Activated T-cell treated with anti-CD3 and anti-CD28 coated beads, Interleukin-2, amount 50 U/mL, for 1 hour (primary cell): ENCODE results near the gene RNF212.
A peak's percentile ranks its signal among the peaks of the same experiment; 100 is the strongest.
"Not testable (repeated sequence)": the region's sequence is repeated elsewhere in the genome, so short reads cannot be mapped to it uniquely, and the experiment has no call there.

Experiments used
- DNase-seq: peaks from one replicate; pipeline ENCODE4 v3.0.0-alpha.2; 2020

The RNF212 gene, protein sequence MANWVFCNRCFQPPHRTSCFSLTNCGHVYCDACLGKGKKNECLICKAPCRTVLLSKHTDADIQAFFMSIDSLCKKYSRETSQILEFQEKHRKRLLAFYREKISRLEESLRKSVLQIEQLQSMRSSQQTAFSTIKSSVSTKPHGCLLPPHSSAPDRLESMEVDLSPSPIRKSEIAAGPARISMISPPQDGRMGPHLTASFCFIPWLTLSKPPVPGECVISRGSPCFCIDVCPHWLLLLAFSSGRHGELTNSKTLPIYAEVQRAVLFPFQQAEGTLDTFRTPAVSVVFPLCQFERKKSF

DNA sequence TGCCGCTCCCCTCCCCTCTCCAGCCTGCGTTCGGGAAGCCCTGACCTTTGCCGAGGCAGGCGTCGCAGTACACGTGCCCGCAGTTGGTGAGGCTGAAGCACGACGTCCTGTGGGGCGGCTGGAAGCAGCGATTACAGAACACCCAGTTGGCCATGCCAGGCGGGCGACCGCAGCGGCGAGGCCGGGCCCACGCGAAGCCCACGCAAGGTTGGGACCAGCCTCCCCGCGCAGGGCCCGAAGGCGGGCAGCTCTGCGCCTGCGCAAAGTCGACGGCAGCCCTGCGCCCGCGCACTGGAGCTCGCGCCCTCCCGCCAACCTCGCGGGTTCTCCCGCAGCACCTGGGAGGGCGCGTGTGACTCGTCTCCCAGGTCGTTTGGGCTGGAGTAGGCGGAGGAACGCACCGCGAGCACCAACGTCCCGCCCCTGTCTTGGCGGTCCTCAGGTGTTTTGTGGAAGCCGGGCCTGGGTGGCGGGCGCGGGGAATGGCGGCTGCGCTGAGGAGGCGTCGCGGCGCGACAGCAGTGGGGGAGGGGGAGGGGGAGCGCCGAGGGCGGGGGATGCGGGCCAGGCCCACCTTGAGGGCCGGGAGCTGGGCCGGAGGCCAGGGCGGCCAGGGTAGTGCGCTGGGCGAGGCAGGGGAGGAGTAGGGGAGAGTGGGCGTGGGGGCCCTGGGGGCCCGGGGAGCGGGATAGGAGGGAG lies at the start of gene RNF212:
Gene RNF212, minus strand, starts transcription at position 254 of the 699 bp plus-strand sequence. Its CDS starts 100 bp downstream, at position 154.
- DNase-seq = peak; percentile 57

DNA sequence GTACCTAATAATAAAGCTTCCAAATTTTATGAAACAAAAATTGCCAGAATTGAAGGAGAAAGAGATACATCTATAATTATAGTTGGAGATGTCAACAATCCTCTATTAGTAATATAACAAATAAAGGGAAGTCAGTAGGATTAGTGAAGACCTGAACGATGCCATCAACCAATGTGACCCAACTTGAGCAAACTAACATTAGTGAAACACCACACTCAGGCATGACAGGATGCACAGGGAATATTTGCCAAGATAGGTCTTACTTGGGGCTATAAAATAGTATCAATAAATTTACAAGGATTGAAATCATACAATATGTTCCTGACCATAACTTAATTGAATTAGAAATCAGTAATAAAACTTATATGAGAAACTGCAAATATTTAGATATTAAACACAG lies 47.0 kb upstream of the RNF212 start:
- DNase-seq = no peak

DNA sequence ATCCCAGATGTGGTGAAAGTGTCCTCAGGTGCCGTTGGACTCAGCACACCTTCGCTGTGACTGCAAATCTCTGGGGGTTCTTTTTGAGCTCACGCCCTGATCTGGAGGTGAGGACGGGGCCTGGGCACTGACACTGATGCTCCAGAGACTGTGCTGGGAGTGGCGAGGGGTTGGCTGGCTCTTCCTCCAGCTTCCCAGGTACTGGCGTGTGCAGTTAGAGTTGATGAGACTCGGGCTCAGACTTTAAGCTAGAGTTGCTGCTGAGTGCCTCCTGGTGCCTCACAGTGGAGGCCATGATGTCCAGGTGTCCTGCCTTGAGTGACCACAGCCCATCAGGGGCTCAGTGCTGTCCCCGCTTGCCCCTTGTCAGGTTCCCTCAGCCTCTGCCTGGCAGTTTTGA lies 42.7 kb upstream of the RNF212 start:
- no peak for DNase-seq

DNA sequence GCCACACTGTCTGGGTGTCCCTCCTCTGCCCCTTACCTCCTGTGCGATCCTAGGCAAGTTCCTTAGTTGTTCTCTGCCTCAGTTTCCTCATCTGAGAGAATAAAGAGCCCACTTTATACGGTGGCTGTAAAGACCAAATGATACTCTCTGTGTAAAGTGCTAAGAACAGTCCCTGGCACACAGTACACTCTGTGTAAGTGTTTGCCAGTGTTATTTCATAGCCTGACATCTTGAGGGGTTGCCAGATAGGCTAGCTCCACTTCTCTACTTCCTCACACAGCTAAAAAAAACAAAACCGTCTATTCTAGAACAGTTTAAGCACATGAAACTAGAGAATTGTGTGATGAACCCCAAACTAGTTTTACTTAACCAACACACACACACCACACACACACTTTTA lies 42.0 kb upstream of the RNF212 start:
- DNase-seq = no peak

DNA sequence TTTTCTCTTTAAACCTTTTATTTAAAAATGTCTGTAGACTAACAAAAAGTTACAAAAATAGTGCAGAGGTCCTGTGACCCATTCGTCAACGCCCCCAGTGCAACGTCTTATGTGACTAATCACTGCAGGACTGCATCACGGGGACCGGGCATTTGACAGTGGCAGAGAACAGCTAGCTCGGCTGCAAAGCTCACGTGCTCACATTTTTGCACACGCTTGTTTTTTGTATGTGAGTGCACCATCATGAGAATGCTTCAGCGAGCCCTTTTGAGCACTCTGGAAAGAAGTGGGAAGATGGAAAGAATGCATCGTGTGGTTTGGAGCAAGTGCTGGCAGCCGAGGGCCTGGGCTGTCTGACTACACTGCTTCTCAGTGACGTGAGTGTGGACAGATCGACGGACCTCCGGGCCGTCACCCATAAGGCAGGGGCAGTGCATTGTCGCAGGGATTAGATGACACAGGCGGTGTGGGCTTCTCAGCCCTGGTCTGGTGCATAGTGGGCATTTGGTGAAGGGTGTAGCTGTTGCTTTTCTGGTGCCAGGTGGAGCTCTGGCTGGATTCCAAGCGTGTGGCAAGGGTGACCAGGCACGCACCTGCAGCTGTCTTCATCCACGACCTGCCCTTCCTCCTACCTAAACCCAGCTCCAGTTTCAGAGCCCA lies 41.3 kb upstream of the RNF212 start:
- DNase-seq = no peak

DNA sequence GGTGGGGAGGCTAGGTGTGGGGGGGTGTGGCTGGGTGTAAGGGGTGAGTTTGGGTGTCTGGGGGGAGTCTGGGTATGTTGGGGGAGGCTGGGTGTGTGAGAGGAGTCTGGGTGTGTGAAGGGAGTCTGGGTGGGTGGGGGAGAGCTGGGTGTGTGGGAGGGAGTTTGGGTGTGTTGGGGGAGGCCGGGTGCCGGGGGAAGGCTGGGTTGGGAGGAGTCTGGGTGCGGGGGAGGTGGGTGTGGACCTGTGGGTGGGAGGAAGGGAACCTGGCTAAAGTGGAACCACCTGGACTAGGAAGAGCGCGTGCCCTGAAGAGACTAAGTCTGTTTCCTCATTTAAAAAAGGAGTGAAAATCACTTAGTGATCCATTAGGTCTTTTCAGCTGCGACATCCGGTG lies 40.8 kb upstream of the RNF212 start:
- DNase-seq = no peak

DNA sequence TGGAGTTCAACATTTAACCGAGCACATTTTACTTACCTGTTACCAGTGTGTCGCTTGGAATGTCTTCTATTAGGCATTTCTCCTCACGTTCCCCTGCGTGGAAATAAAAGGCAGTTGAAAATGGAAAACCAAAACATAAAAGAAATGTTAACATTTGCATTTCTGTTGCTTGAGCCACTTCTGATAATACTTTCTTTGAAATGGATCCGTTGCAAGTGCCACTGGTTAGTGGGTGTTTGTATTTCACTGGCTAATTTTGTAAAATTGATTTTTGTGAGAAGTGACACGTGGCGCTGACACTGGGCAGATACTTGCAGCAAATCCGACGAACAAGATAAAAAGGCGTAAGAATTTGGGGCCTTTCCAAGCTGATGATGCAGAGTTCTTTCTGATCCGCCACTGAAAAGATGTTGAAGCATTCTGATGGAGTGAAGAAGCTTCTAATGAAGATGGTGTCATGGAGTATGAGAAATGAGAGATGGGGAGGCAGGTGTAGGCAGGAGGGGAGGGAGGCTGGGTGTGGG lies 40.3 kb upstream of the RNF212 start:
- no peak for DNase-seq

DNA sequence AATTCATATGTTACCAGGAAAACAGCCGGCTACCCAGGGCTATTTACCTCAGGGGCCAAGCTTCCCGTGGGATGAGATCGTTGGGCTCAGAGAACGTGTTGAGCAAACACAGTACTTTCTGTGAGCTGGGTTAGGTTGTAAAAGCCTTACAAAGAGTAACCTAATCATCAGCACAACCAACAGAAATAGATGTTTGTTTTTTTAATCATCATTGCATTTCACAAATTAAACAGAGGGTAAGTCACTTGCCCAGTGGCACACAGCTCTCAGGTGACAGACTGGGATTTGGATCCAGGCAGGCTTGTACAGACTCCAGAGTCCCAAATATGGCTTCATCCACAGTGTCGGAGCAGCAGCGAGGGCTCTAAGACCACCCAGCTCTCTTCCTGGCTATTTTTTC lies 38.9 kb upstream of the RNF212 start:
- no peak for DNase-seq

DNA sequence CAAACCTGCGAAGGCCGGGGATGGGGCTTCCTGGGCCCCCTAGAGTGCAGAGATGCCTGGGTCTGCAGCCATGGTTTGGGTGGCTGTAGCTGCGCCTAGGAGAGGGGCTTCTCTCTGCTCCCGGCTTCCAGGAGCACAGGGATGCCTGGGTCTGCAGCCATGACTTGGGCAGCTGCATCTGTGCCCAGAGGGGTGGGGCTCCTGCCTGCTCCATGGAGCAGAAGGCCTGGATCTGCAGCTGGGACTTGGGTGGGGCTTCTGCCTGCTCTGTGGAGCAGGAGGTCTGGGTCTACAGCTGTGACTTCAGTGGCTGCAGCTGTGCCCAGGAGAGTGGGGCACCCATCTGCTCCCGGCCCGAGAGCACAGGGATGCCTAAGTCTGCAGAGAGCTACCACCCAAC lies 38.2 kb upstream of the RNF212 start:
- DNase-seq = no peak

DNA sequence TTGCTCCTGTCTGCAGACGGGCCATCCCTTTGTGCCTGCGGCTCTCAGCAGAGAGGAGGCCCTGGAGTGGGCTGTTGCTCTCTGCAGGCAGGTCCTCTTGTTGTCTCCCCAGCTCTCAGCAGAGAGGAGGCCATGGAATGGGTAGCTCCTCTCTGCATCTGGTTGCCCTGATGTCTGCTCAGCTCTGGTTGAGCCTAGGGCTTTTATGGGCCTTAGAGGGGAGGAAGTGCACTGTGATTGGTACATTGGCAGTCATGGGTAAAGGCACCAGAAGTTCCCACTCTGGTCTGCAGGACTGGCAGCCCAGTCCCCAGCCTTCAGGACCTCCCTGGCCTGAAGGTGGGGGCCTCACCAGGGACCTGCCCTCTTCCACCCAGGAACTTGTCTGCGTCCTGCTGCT lies 37.5 kb upstream of the RNF212 start:
- DNase-seq = no peak

DNA sequence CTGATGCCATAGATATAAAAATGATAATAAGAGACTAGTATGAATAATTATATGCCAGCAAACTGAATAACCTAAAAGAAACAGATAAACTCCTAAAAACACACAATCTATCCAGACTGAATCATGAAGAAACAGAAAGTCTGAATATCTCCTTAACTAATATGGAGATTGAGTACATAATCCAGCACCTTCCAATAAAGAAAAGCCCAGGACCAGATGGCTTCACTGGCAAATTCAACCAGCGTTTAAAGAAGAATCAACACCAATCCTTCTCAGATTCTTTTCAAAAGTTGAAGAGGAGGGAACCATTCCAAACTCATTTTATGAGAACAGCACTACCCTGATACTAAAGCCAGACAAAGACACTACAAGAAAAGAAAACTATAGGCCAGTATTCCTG lies 26.5 kb upstream of the RNF212 start:
- no peak for DNase-seq

DNA sequence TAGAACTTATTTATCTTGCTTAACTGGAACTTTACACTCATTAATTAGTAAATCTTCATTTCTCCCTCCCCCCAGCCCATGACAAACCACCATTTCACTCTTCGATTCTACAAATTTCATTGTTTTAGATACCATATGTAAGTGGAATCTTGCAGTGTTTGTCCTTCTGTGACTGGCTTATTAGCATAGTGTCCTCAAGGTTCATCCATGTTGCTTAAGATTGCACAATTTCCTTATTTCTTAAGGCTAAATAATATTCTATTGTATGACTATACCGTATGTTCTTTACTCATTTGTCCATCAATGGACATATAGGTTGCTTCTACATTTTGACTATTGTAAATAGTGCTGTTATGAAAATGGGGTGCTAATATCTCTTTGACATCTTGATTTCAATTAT lies 24.5 kb upstream of the RNF212 start:
- no peak for DNase-seq

DNA sequence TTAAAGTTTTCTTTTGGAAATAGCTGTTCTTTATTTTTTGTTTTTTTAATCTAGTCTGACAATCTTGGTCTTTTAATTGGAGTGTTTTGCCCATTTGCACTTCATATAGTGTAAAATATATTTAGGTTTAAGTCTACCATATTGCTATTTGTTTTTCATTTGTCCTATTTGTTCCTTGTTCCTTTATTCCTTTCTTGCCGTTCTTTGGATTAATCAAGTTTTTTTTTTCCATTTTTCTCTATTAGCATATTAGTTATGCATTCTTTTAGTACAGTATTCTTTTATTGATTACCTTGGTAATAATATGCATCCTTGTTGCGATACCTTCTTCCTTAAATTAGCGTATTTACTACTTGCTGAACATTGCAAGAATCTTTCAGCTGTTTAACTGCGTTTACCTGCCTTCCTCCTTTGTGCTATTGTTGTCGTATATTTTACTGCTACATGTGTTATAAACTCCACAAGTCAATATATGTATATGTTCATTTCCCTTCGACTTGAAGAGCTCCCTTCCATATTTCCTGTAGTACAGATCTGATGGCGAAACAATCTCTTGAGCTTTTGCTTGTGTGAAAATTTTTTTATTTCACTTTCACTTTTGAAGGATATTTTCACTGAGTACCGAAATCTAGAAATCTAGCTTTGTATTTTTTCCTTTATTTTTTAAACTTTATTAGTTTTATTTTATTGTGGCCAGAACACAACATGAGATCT lies 23.9 kb upstream of the RNF212 start:
- DNase-seq = no peak

DNA sequence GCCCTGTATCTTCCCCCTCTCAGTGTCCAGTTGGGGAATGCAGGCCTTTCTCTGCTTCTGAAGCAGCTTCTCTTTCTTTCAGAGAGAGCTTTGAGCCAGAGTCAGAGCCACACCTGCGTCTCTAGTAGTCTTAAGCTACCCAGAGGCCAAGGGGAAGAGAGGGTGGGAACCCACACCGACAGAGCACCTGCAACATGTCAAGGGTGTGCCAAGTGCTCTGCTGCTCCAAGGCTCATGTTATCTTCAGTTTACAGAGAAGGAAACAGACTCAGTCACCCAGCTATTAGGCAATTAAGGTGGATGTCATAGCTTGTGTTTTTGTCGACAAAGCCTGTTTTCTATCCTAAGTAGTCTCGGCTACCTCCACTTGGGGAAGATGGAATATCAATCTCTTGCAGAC lies 22.7 kb upstream of the RNF212 start:
- no peak for DNase-seq

DNA sequence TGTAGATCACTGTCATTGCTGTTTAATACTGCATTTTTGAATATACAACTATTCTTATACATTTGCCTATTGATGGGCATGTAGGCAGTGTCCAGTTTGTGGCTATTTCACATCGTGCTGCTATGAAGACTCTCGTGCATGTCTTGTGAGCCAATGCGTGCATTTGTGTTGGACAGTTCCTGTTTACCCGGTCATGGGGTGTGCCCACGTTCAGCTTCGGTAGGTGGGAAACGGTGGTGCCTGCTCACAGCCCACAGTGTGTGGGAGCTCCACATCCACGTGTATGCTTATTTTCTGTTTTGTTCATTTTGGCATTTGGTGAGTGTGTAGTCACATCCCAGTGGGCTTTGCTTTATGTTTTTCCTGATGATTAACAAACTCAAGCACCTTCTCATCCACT lies 19.7 kb upstream of the RNF212 start:
- DNase-seq = no peak

DNA sequence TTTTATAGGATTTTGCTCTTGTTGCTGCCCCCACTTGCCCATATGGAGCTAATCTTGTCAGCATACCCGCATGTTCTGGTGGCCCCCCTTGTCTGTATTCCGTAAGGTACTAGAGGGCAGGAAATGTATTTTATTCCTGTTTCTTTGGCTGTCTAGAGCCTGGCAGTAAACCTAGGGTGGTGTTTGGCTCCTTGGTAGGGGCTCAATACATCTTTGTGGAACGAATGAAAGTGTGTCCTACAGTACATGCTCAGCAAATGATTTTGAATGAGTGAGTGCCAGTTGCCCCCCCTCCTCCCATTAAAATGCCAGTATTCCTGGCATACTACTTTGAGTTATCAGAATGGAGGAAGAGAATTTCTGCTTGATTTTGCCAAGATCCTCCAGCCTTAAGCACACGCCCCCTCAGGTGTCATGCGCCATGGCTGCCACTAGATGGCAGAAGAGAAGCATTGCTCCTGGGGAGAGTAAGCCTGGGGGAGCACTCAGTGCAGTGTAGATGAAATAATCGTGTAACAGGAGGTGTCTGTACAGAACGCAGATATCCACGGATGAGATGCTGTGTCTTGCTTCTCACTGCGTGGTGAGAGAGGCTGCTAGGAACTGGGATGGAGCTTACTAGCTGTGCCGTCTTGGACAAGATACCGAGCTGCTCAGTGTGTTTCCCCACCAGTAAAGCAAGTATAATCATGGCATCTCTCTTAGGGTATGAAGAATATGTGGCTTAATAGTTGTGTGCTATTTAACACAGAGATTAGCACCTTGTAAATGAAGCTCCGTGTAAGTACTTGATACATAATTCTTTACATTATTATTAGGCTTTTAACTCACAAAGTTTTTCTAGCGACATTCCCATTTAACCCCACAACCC lies 17.2 kb upstream of the RNF212 start:
- DNase-seq = peak; percentile 83

DNA sequence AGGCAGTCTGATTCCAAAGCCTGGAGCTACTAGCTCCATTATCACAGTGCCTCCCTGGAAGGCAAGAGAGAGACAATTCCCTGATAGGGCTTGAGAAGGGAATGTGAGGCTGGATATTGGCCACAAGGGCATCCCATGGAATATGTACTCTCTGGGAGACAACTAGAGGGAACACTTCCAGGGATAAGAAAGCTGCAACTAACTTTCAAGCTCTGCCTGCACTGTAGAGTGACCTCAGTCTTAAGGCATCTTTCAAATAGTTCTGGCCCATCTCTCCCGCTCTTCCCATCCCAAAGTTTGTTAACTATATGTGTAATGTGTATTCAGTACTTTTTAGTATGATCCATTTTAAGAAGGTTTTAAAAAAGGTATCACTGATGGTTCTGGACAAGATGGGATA lies 13.1 kb upstream of the RNF212 start:
- DNase-seq = no peak

DNA sequence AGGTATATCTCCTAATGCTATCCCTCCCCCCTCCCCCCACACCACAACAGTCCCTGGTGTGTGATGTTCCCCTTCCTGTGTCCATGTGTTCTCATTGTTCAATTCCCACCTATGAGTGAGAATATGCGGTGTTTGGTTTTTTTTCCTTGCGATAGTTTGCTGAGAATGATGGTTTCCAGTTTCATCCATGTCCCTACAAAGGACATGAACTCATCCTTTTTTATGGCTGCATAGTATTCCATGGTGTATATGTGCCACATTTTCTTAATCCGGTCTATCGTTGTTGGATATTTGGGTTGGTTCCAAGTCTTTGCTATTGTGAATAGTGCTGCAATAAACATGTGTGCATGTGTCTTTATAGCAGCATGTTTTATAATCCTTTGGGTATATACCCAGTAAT lies 12.1 kb upstream of the RNF212 start:
- not testable (repeated sequence) for DNase-seq

DNA sequence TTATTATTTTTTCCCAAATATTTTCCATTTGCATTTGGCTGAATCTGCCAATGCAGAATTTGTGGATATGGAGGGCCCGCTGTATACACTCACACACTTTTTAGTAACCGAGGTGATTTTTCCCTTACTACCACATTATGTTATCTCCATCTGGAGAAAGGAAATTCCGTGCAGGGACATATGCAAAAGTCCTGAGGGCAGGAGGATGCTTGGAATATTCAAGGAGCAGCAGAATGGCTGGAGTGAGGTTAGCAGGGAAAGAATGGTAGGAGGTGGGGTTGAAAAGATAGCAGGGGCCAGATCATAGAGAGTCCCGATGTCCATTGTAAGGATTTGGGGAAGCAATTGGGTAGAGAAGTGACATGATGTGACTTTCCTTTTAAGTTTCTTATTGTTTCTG lies 11.5 kb upstream of the RNF212 start:
- DNase-seq = no peak

DNA sequence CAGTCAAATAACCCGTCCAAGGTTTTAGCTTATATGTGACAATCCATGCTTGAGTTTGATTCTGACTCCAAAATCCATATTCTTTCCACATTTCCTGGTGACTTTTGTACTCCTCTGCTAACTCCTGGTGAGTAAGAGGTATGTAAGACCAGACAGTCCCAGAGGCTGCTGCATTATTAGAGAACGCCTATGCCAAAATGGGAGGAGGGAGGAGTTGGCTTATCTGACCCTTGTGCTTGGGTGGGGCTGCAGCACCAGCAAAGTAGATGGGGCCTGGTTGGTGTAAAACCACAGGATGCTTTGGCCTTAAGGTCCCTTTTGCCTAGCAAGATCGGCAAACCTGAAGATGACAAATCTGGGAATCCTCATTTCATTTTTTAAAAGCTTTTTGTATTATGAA lies 9.1 kb upstream of the RNF212 start:
- no peak for DNase-seq

DNA sequence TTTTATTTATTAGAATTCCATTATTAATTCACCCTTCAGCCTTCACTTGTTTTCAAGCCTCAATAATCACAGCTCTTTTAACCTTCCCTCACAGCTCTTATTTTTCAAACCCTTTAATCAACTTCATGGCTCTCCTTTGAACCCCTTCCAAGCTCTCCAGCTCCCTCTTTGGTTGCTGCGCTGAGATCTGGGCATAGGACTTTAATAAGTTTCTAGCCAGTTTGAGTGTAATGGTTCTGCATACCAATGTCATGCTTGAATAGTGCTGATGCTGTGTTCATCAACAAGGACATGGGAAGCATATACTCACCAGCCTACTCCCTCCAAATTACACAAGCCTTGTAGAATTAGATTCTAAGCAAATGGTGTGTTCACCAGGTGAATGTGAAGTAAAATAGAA lies 3.5 kb upstream of the RNF212 start:
- no peak for DNase-seq

DNA sequence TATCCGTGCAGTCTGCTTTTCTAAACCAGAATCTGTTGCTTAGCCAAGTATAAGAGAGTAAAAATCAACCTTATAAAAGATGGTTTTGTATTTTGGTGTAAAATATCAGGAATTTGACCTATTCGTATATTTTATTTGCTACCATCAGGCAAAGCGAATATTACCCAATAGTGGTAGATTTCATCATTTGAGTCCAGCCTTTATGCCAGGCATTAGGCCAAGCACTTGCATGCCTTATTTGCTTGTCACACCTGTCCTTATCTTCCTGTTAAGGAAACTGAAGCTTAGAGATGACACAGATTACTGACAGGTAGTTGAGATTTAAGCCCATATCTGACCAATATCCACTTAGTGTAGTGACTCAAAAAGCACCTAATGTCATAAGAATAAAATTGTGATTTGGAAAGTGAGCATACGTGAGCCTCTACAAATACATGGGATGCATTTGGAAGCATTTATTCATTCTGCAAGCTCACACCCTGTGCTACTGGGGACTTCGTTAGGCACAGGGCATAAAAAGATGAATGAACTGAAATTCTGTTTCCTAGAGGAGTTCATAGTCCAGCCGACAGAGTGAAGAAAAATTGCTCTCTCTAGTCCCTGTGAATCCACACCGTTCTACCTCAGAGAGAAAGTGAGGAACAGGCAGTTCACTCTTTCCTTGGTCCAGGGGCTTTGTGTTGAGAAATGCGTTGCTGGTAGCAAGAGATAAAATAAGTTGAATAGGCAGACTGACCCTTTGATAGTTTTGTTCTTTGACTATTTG lies 2.3 kb upstream of the RNF212 start:
- DNase-seq = no peak
